Kidney epithelial cell (primary cell): ENCODE data around the gene CD163L1. TPM values are rescaled to one million over a fixed set of nuclear protein-coding genes. Genes with fewer than 3 reads are reported as not detected.

ENCODE experiments used
- DNase-seq: peaks from one replicate; pipeline ENCODE4 v3.0.0-alpha.2; 2010; ENCODE audit warnings: low read depth
- H3K27me3 ChIP-seq: 2 replicates; pipeline ENCODE4 v1.6.0; 2011; ENCODE audit warnings: low read length; ENCODE audit not compliant: control insufficient read depth, insufficient read depth
- H3K36me3 ChIP-seq: 2 replicates; pipeline ENCODE4 v1.5.1; 2011; ENCODE audit warnings: low read length; ENCODE audit not compliant: control insufficient read depth, insufficient read depth
- H3K4me3 ChIP-seq: 2 replicates; pipeline ENCODE4 v1.5.1; 2011; ENCODE audit warnings: low read depth, mild to moderate bottlenecking, control low read depth, low read length
- CTCF ChIP-seq: IDR thresholded peaks from 2 replicates; pipeline ENCODE4 v1.5.1; 2011; ENCODE audit warnings: mild to moderate bottlenecking, moderate library complexity, low read length, control low read depth, inconsistent platforms; ENCODE audit not compliant: insufficient read depth, poor library complexity, severe bottlenecking
- total RNA-seq: library from RNA; depleted of rRNA; stranded (reverse); fragments of >200 nt; gene quantifications from 2 replicates; pipeline ENCODE4 v1.2.3, GENCODE V29; 2015

CD163L1 gene
- total RNA-seq, 1 donor from 2014 or later, result 0.08 TPM

GRCh38 chr12:7472060-7472459, 28.1 kb upstream of the CD163L1 start:
- Histone ChIP-seq H3K4me3 (no peak overlapping the region), H3K27me3 (no peaks in the 10 kb centered on the region), H3K36me3 (no peaks in the 10 kb centered on the region)
- no peak for TF ChIP-seq CTCF
- no peak for DNase-seq

- DNase-seq, result no peak
- peak; percentile 84 for TF ChIP-seq CTCF
Observed at GRCh38 chr12:7460375-7461259, 16.7 kb upstream of the CD163L1 start.

GRCh38 chr12:7459973-7460372, 16.0 kb upstream of the CD163L1 start:
- H3K36me3 ChIP-seq, result no peaks in the 10 kb centered on the region
- no peak for DNase-seq
- no peak for TF ChIP-seq CTCF
- no peak overlapping the region for H3K4me3 ChIP-seq
- H3K27me3 ChIP-seq, result no peaks in the 10 kb centered on the region

More at GRCh38 chr12:7460375-7461259, 16.7 kb upstream of the CD163L1 start:
- no peaks in the 10 kb centered on the region for H3K27me3 ChIP-seq
- H3K36me3 ChIP-seq, result no peaks in the 10 kb centered on the region
- H3K4me3 ChIP-seq, result no peak overlapping the region

DNA sequence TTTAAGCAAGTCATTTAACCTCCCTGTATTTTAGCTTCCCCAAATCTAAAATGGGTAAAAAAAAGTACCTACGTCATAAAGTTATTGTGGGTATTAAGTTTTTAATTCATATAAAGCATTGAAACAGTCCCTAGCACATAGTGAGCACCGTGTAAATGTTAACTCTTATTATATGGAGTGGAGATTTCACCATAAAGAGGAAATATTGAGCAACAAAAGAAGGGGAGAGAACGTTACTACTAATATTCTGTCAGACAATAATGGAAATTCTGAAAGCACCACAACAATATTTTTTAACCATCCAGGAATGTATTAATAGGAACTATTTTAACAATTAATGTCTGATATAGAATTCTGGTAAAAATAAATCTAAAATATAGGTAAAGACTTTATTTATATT, 7.8 kb upstream of the CD163L1 start:
- Histone ChIP-seq H3K4me3 (no peak overlapping the region), H3K36me3 (no peaks in the 10 kb centered on the region), H3K27me3 (no peaks in the 10 kb centered on the region)
- DNase-seq, result no peak
- TF ChIP-seq CTCF, result no peak

DNA sequence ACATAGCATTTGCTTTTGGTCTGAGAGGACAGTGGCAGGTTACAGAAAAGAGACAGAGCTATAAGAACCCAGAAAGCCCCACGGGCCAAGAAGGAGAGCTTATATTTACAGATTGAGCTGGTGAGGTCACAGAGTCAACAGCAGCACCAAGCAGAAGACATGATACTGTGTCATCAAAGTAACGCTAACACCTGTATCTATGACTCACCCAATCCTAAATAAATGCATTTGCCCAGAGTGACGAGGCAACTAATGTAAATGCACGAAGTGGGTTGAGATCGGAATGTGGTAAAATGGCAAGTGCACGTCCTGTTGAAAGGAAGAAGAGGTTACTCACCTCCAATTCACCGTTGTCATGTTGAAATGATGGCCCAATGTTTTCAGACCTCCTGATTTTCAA, 6.7 kb upstream of the CD163L1 start:
- DNase-seq, result no peak
- Histone ChIP-seq H3K36me3 (no peaks in the 10 kb centered on the region), H3K4me3 (no peak overlapping the region), H3K27me3 (no peaks in the 10 kb centered on the region)
- TF ChIP-seq CTCF, result no peak

DNA sequence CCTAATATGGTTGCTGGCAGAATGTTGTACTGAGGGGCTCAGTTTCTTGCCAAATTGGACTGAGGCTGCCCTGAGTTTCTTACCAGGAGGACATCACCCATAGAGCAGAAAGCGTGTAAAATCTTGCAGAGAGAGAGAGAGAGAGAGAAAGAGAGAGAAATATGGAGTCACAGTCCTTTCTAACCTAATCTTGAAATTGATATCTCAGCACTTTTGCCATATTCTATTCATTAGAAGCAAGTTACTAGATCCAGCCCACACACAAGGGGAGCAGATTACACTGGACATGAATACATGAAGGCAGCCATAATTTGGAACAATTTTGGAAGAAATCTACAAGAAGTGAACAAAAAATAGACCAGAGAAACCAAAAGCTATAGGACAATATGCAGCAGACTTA, 4.1 kb upstream of the CD163L1 start:
- Histone ChIP-seq H3K4me3 (no peak overlapping the region), H3K36me3 (no peaks in the 10 kb centered on the region), H3K27me3 (no peaks in the 10 kb centered on the region)
- DNase-seq, result no peak
- TF ChIP-seq CTCF, result no peak
